Fibroblast of lung (primary cell): Measurements from ENCODE around the gene VWF.

Source experiments
- CTCF ChIP-seq, 2 donors: IDR thresholded peaks in 1 of 2; conservative IDR thresholded peaks in 1 of 2; 1 replicate in 1 of 2; 2 replicates in 1 of 2; pipeline ENCODE4 v1.5.1; 2011 to 2012; ENCODE audit warnings: low read length in 2 of 2, control low read depth in 1 of 2, inconsistent platforms in 1 of 2, low read depth in 1 of 2, mild to moderate bottlenecking in 1 of 2
- EZH2 ChIP-seq: IDR thresholded peaks from 2 replicates; pipeline ENCODE4 v1.5.1; 2012; ENCODE audit warnings: low read length, control low read depth, mild to moderate bottlenecking; ENCODE audit errors: missing control alignments

- TF ChIP-seq CTCF (conservative IDR thresholded peaks at IDR 0.05 in 1 of 2, IDR thresholded peaks at IDR 0.05 in 1 of 2; ENCODE audit: low read depth in 1 of 2, low read length in 2 of 2) = no peak
- no peak for TF ChIP-seq EZH2
Measured at GRCh38 chr12:6059860-6060565, 64.5 kb downstream of the VWF start.
